GM23338 (cell line): ENCODE data around the gene UQCC2. TPM values are rescaled to one million over a fixed set of nuclear protein-coding genes. Genes with fewer than 3 reads are reported as not detected.

Experiments used
- ATAC-seq: fragments of 200-7000 bp; cut with Tn5 transposase; 3 replicates; pipeline ENCODE4 v1.9.1; 2020
- DNase-seq: peaks from one replicate; pipeline ENCODE4 v3.0.0-alpha.2; 2015; ENCODE audit warnings: low spot score
- H2AFZ ChIP-seq: fragments of 200-600 bp; sonication (generic); 2 replicates; pipeline ENCODE4 v1.8.0; 2016; ENCODE audit warnings: antibody characterized with exemption, mild to moderate bottlenecking, moderate library complexity
- H3F3A ChIP-seq: fragments of 200-600 bp; sonication (generic); replicated peaks from 2 replicates; pipeline ENCODE4 v1.8.0; 2017; ENCODE audit warnings: antibody characterized with exemption, mixed run types, low read depth
- H3K27ac ChIP-seq: fragments of 200-600 bp; sonication (generic); 2 replicates; pipeline ENCODE4 v1.6.1; 2016; ENCODE audit warnings: low read depth
- H3K27me3 ChIP-seq: fragments of 200-600 bp; sonication (generic); 2 replicates; pipeline ENCODE4 v1.8.0; 2016; ENCODE audit warnings: mild to moderate bottlenecking, mixed run types, moderate library complexity; ENCODE audit not compliant: insufficient read depth
- H3K36me3 ChIP-seq: fragments of 200-600 bp; sonication (generic); 2 replicates; pipeline ENCODE4 v1.8.0; 2016; ENCODE audit warnings: mild to moderate bottlenecking; ENCODE audit not compliant: insufficient read depth
- H3K4me1 ChIP-seq: fragments of 200-600 bp; sonication (generic); 2 replicates; pipeline ENCODE4 v1.8.0; 2016; ENCODE audit warnings: mild to moderate bottlenecking, moderate library complexity; ENCODE audit not compliant: insufficient read depth
- H3K4me2 ChIP-seq: fragments of 200-600 bp; sonication (generic); 2 replicates; pipeline ENCODE4 v1.7.1; 2017; ENCODE audit warnings: mixed run types
- H3K4me3 ChIP-seq: fragments of 200-600 bp; sonication (generic); 2 replicates; pipeline ENCODE4 v1.6.1; 2016; ENCODE audit warnings: mixed run types
- H3K79me2 ChIP-seq: fragments of 200-600 bp; sonication (generic); replicated peaks from 2 replicates; pipeline ENCODE4 v1.8.0; 2017; ENCODE audit warnings: mild to moderate bottlenecking; ENCODE audit not compliant: insufficient read depth
- H3K9me2 ChIP-seq: fragments of 200-600 bp; sonication (generic); 2 replicates; pipeline ENCODE4 v1.8.0; 2017; ENCODE audit not compliant: insufficient read depth
- H4K20me1 ChIP-seq: fragments of 200-600 bp; sonication (generic); replicated peaks from 2 replicates; pipeline ENCODE4 v1.8.0; 2017; ENCODE audit warnings: mild to moderate bottlenecking; ENCODE audit not compliant: insufficient read depth
- H3K27ac Mint-ChIP-seq: 2 replicates; pipeline ENCODE4 v1.8.0; 2020; ENCODE audit warnings: inconsistent platforms, mild to moderate bottlenecking, moderate library complexity, mixed read lengths
- H3K27me3 Mint-ChIP-seq: 3 replicates; pipeline ENCODE4 v1.8.0; 2022; ENCODE audit warnings: low read depth, mild to moderate bottlenecking, moderate library complexity, mixed read lengths, inconsistent platforms; ENCODE audit not compliant: insufficient read depth, poor library complexity
- H3K36me3 Mint-ChIP-seq: 3 replicates; pipeline ENCODE4 v1.8.0; 2021; ENCODE audit warnings: low read depth, mild to moderate bottlenecking, inconsistent platforms, moderate library complexity, mixed read lengths
- H3K4me1 Mint-ChIP-seq: 3 replicates; pipeline ENCODE4 v1.8.0; 2020; ENCODE audit warnings: mild to moderate bottlenecking, inconsistent platforms, mixed read lengths
- H3K4me3 Mint-ChIP-seq: 3 replicates; pipeline ENCODE4 v1.8.0; 2021; ENCODE audit warnings: moderate library complexity, mild to moderate bottlenecking, inconsistent platforms, mixed read lengths
- H3K9me3 Mint-ChIP-seq: 3 replicates; pipeline ENCODE4 v1.8.0; 2020; ENCODE audit warnings: moderate library complexity, mild to moderate bottlenecking, inconsistent platforms, mixed read lengths
- CREB1 ChIP-seq: fragments of 250-450 bp; sonication (Bioruptor Pico); IDR thresholded peaks from 2 replicates; pipeline ENCODE4 v1.5.0; 2020; ENCODE audit warnings: low read depth, mild to moderate bottlenecking, moderate library complexity
- CTCF ChIP-seq, 2 experiments: fragments of 200-600 bp in 1 of 2; sonication (generic) in 1 of 2; conservative IDR thresholded peaks; 2 replicates each; pipeline versions ENCODE4 v1.5.1 to v1.6.1; 2016 to 2017; ENCODE audit warnings: antibody characterized with exemption in 2 of 2, low read depth in 2 of 2, mild to moderate bottlenecking in 2 of 2, moderate library complexity in 1 of 2
- ETS1 ChIP-seq: IDR thresholded peaks from 2 replicates; pipeline ENCODE4 v1.6.1; 2016; ENCODE audit warnings: antibody characterized with exemption
- EZH2 ChIP-seq: fragments of 200-600 bp; sonication (generic); IDR thresholded peaks from one replicate; pipeline ENCODE4 v1.8.0; 2017; ENCODE audit warnings: antibody characterized with exemption, mild to moderate bottlenecking, low read depth; ENCODE audit not compliant: unreplicated experiment
- EZH2phosphoT487 ChIP-seq: fragments of 200-600 bp; sonication (generic); IDR thresholded peaks from one replicate; pipeline ENCODE4 v1.8.1; 2018; ENCODE audit warnings: antibody characterized with exemption; ENCODE audit not compliant: unreplicated experiment
- JUNB ChIP-seq: IDR thresholded peaks from one replicate; pipeline ENCODE4 v1.6.1; 2016; ENCODE audit warnings: antibody characterized with exemption; ENCODE audit not compliant: unreplicated experiment
- NANOG ChIP-seq: IDR thresholded peaks from 2 replicates; pipeline ENCODE4 v1.6.1; 2016; ENCODE audit warnings: antibody characterized with exemption, borderline replicate concordance
- POLR2AphosphoS5 ChIP-seq: IDR thresholded peaks from 2 replicates; pipeline ENCODE4 v1.6.1; 2016; ENCODE audit warnings: antibody characterized with exemption, low read depth
- REST ChIP-seq: IDR thresholded peaks from one replicate; pipeline ENCODE4 v1.6.1; 2018; ENCODE audit warnings: antibody characterized with exemption; ENCODE audit not compliant: unreplicated experiment
- STAT1 ChIP-seq: IDR thresholded peaks from one replicate; pipeline ENCODE4 v1.6.1; 2016; ENCODE audit warnings: antibody characterized with exemption; ENCODE audit not compliant: unreplicated experiment
- ZNF114 ChIP-seq: fragments of 250-450 bp; sonication (Bioruptor Pico); IDR thresholded peaks from 2 replicates; pipeline ENCODE4 v1.5.0; 2020; ENCODE audit warnings: mild to moderate bottlenecking, moderate library complexity
- ZNF331 ChIP-seq: fragments of 250-450 bp; sonication (Bioruptor Pico); IDR thresholded peaks from 2 replicates; pipeline ENCODE4 v1.5.0; 2020; ENCODE audit warnings: low read depth, mild to moderate bottlenecking, moderate library complexity
- ZNF462 ChIP-seq: fragments of 250-450 bp; sonication (Bioruptor Pico); IDR thresholded peaks from 2 replicates; pipeline ENCODE4 v1.5.0; 2020; ENCODE audit warnings: mild to moderate bottlenecking, moderate library complexity
- polyA plus RNA-seq: library from polyadenylated mRNA; unstranded; fragments of >200 nt; fragmentation: Nextera tagmentation; extraction: Ambion mirVana; gene quantifications from 2 replicates; pipeline ENCODE4 v1.2.1, GENCODE V29; 2016
- total RNA-seq: library from RNA; depleted of rRNA; stranded (reverse); fragments of >200 nt; shearing (Covaris generic); gene quantifications from 2 replicates; pipeline ENCODE4 v1.2.3, GENCODE V29; 2014

UQCC2 gene
- total and polyA plus RNA-seq, 2 experiments from 2014 or later, result 48.9 to 379 TPM

- H3K27me3 ChIP-seq, result no peaks in the 10 kb centered on the region
- no peaks in the 10 kb centered on the region for H3K36me3 Mint-ChIP-seq
- DNase-seq (no peak), ATAC-seq (no peak)
- no peaks in the 10 kb centered on the region for H3K4me1 ChIP-seq
- no peaks in the 10 kb centered on the region for H3K79me2 ChIP-seq
- H3F3A ChIP-seq, result no peaks in the 10 kb centered on the region
- H3K4me3 Mint-ChIP-seq, result no peak overlapping the region
- H3K27ac ChIP-seq, result no peak overlapping the region
- no peak overlapping the region for H3K27ac Mint-ChIP-seq
- H4K20me1 ChIP-seq, result no peaks in the 10 kb centered on the region
- H3K4me3 ChIP-seq, result no peak overlapping the region
- no peak overlapping the region for H2AFZ ChIP-seq
- no peaks in the 10 kb centered on the region for H3K9me3 Mint-ChIP-seq
- no peak overlapping the region for H3K4me2 ChIP-seq
- no peak for TF ChIP-seq JUNB
- no peak for TF ChIP-seq EZH2
- no peak for TF ChIP-seq REST
- no peak for TF ChIP-seq ETS1
- TF ChIP-seq EZH2phosphoT487, result no peak
- TF ChIP-seq NANOG, result no peak
- no peak for TF ChIP-seq STAT1
- TF ChIP-seq ZNF462 (CRISPR knock-in tag), result no peak
- no peak for TF ChIP-seq CREB1 (CRISPR knock-in tag)
- no peak for TF ChIP-seq ZNF331
- no peak for TF ChIP-seq CTCF (conservative IDR thresholded peaks at IDR 0.05; ENCODE audit: low read depth in 2 of 2)
- TF ChIP-seq POLR2AphosphoS5, result no peak
- no peak for TF ChIP-seq ZNF114
- H3K27me3 Mint-ChIP-seq, result peaks cover 3% of the 10 kb centered on the region
- H3K9me2 ChIP-seq, result no peaks in the 10 kb centered on the region
- H3K36me3 ChIP-seq, result no peaks in the 10 kb centered on the region
- peaks cover 9% of the 10 kb centered on the region; the same call in 2 of the 3 replicates for H3K4me1 Mint-ChIP-seq
These were observed 5.6 kb upstream of the UQCC2 start for GRCh38 chr6:33716890-33717632.
